ENCODE results near the gene NBDY. TPM values are rescaled to one million over a fixed set of nuclear protein-coding genes. Genes with fewer than 3 reads are reported as not detected.
"Not testable (repeated sequence)": the region's sequence is repeated elsewhere in the genome, so short reads cannot be mapped to it uniquely, and the experiment has no call there.

The NBDY gene
- total and polyA plus RNA-seq, 2 of the 4 experiments (the other 2 are of a cell fraction) = 3.2 to 61.5 TPM

DNA sequence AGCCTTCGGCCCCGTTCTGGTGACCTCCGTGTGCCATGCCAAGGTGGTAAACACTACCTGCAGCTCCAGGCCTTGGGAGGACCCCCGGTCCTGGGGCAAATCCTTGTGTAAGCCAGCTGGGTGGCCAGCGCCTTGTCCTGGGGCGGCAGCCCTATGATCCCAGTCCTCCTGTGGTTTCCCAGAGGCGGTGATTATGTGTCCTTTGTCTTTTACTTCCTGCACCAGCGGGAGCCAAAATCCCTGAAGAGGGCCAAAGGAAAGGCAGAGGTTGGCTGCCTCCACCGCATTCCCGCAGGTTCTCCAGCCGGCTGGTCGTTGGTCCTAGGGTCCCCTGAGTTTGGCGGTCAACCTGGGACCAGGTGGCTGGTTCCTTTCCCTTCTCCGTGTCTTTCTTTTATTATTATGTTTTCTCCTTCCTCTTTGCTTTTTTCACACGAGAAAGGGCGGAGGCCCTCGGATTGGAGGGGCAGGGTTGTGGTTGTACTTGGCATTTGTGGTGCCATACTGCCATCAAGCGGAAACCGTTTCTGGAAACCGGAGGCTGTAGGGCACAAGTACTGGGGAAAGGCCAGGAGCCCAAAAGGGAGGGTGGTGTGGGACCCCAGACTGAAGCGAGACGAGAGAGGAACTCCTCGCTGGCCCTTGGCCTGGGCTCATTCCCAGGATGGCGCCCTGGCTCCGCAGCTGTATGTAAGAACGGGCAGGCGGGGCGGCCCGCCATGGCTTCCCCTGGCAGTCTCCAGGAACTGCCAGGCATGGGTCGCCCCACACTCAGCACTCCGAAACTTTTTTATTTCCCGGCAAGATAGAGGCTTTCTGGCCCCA, 49.3 kb downstream of the NBDY start:
- ATAC-seq (ENCODE audit: low read depth) = peak; percentile 49
- H2AK5ac ChIP-seq (ENCODE audit: low read depth, low read length); CTCF ChIA-PET: not testable (repeated sequence)

DNA sequence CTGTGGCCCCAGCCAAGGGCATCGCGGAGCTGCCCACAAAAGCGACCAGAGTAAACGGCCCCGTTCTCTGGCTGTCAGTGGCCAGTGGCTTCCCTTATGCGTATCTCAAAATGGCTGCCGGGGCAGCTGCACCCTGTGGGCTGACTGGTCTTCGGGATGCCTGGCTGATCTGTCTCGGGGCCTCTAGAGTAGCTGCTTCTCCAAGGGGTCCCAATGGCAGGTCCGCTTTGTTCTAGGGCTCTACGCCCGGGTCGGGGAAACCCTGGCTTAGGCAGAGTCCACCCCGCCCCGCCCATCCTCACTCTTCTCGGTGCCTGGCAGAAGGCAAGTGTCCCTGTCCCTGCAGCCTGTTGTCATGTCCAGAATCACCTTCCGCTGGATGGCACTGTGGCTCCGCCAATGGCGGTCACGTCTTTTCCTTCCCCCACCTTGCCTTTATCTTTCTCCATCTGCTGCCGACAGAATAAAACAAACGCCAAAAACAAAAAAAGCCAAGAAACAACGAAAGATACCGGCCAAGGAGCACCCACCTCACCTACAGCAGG, 50.0 kb downstream of the NBDY start:
- H2AK9ac ChIP-seq (replicated peaks; ENCODE audit: low read depth, low read length, poor library complexity); dilution Hi-C loops (cut with HindIII; ENCODE audit: low sequenced_read_pairs, unreplicated experiment); H3K14ac ChIP-seq (replicated peaks; ENCODE audit: low read depth, low read length); H3K9ac ChIP-seq (ENCODE audit: low read depth, low read length); H3K9me3 ChIP-seq (ENCODE audit: control insufficient read depth, insufficient read depth, low read length); H4K91ac ChIP-seq (ENCODE audit: insufficient read depth, low read depth, low read length); H3K4me1 ChIP-seq (ENCODE audit: control insufficient read depth, insufficient read depth, low read length); H2AFZ ChIP-seq (replicated peaks; ENCODE audit: low read length, poor library complexity); H3K4me3 ChIP-seq (ENCODE audit: insufficient read depth, low read depth, low read length); H2BK5ac ChIP-seq (ENCODE audit: low read depth, low read length, poor library complexity, severe bottlenecking); intact Hi-C loops (cut with micrococcal nuclease); H3K27me3 ChIP-seq (ENCODE audit: control insufficient read depth, insufficient read depth, low read length); H3K4ac ChIP-seq (ENCODE audit: low read depth, low read length); H3K79me1 ChIP-seq (ENCODE audit: low read depth in 1 of 2, low read length in 2 of 2); H2BK120ac ChIP-seq (ENCODE audit: low read depth, low read length); H2BK15ac ChIP-seq (ENCODE audit: low read depth, low read length); in situ Hi-C loops (cut with MboI; ENCODE audit: low sequenced_read_pairs); H4K5ac ChIP-seq (ENCODE audit: low read depth, low read length); CTCF ChIA-PET; H3K36me3 ChIP-seq (ENCODE audit: control insufficient read depth, insufficient read depth, low read length); BruUV-seq (replicated peaks); H4K20me1 ChIP-seq (ENCODE audit: insufficient read depth, low read length); H4K8ac ChIP-seq (ENCODE audit: low read depth in 2 of 2, low read length in 2 of 2); H2BK20ac ChIP-seq (ENCODE audit: low read depth, low read length); H3K9me1 ChIP-seq (ENCODE audit: insufficient read depth, low read length); DNase-seq; H3K18ac ChIP-seq (ENCODE audit: low read depth, low read length); H3K4me2 ChIP-seq (ENCODE audit: low read depth, low read length); H3K23ac ChIP-seq (ENCODE audit: low read depth, low read length); H2AK5ac ChIP-seq (ENCODE audit: low read depth, low read length); POLR2A ChIA-PET (ENCODE audit: unreplicated experiment); H3K56ac ChIP-seq (ENCODE audit: extremely low read depth, insufficient read depth, low read length); H3K27ac ChIP-seq (ENCODE audit: insufficient read depth, low read length): not testable (repeated sequence)
- WGBS, 2 experiments (ENCODE audit: extremely low coverage in 2 of 2, insufficient read length in 1 of 2) = no CpG with 5 or more reads among the region's 24 CpGs
- peak; percentile 76 for ATAC-seq (ENCODE audit: low read depth)

More for the DNA sequence above, 49.3 kb downstream of the NBDY start:
- intact Hi-C loops (cut with micrococcal nuclease); H3K79me1 ChIP-seq (ENCODE audit: low read depth in 1 of 2, low read length in 2 of 2); H3K18ac ChIP-seq (ENCODE audit: low read depth, low read length); H2BK5ac ChIP-seq (ENCODE audit: low read depth, low read length, poor library complexity, severe bottlenecking); H2AFZ ChIP-seq (replicated peaks; ENCODE audit: low read length, poor library complexity); H2BK15ac ChIP-seq (ENCODE audit: low read depth, low read length); H3K27ac ChIP-seq (ENCODE audit: insufficient read depth, low read length); BruUV-seq (replicated peaks); DNase-seq; H3K14ac ChIP-seq (replicated peaks; ENCODE audit: low read depth, low read length); H2BK120ac ChIP-seq (ENCODE audit: low read depth, low read length); H4K91ac ChIP-seq (ENCODE audit: insufficient read depth, low read depth, low read length); H2BK20ac ChIP-seq (ENCODE audit: low read depth, low read length); H3K36me3 ChIP-seq (ENCODE audit: control insufficient read depth, insufficient read depth, low read length); H3K4ac ChIP-seq (ENCODE audit: low read depth, low read length); H3K9me3 ChIP-seq (ENCODE audit: control insufficient read depth, insufficient read depth, low read length); H3K4me3 ChIP-seq (ENCODE audit: insufficient read depth, low read depth, low read length); POLR2A ChIA-PET (ENCODE audit: unreplicated experiment); H3K56ac ChIP-seq (ENCODE audit: extremely low read depth, insufficient read depth, low read length); in situ Hi-C loops (cut with MboI; ENCODE audit: low sequenced_read_pairs); H2AK9ac ChIP-seq (replicated peaks; ENCODE audit: low read depth, low read length, poor library complexity); H3K9ac ChIP-seq (ENCODE audit: low read depth, low read length); H3K23ac ChIP-seq (ENCODE audit: low read depth, low read length); H4K8ac ChIP-seq (ENCODE audit: low read depth in 2 of 2, low read length in 2 of 2); H4K20me1 ChIP-seq (ENCODE audit: insufficient read depth, low read length); H4K5ac ChIP-seq (ENCODE audit: low read depth, low read length); dilution Hi-C loops (cut with HindIII; ENCODE audit: low sequenced_read_pairs, unreplicated experiment); H3K4me1 ChIP-seq (ENCODE audit: control insufficient read depth, insufficient read depth, low read length); H3K9me1 ChIP-seq (ENCODE audit: insufficient read depth, low read length); H3K4me2 ChIP-seq (ENCODE audit: low read depth, low read length); H3K27me3 ChIP-seq (ENCODE audit: control insufficient read depth, insufficient read depth, low read length): not testable (repeated sequence)
- WGBS, 2 experiments (ENCODE audit: extremely low coverage in 2 of 2, insufficient read length in 1 of 2) = no CpG with 5 or more reads among the region's 32 CpGs

All from IMR-90 (cell line).